CD14-positive monocyte (primary cell): ENCODE results near the gene LRRC45. TPM values are rescaled to one million over a fixed set of nuclear protein-coding genes. Genes with fewer than 3 reads are reported as not detected.
A peak's percentile ranks its signal among the peaks of the same experiment; 100 is the strongest.

ENCODE experiments used
- DNase-seq, 3 donors: peaks; one replicate each; pipeline ENCODE4 v3.0.0-alpha.2; 2011 to 2022
- H2AFZ ChIP-seq: 2 replicates; pipeline ENCODE4 v1.6.0; 2012; ENCODE audit warnings: mild to moderate bottlenecking, low read depth, low read length, inconsistent platforms; ENCODE audit not compliant: insufficient read depth, poor library complexity, severe bottlenecking
- H3K27ac ChIP-seq, 2 donors: 1 replicate in 1 of 2; 2 replicates in 1 of 2; pipeline ENCODE4 v1.5.1; 2012 to 2013; ENCODE audit warnings: low read length in 2 of 2, control low read depth in 1 of 2, inconsistent platforms in 1 of 2, low read depth in 1 of 2, mild to moderate bottlenecking in 1 of 2
- H3K27me3 ChIP-seq, 2 donors: one replicate each; pipeline versions ENCODE4 v1.6.0 to v1.6.1; 2011 to 2013; ENCODE audit warnings: low read length in 2 of 2; ENCODE audit not compliant: control insufficient read depth in 2 of 2, insufficient read depth in 2 of 2
- H3K36me3 ChIP-seq, 2 donors: replicated peaks in 1 of 2; 1 replicate in 1 of 2; 2 replicates in 1 of 2; pipeline versions ENCODE4 v1.5.1 to v1.6.1; 2012 to 2013; ENCODE audit warnings: low read length in 2 of 2, control low read depth in 1 of 2, inconsistent platforms in 1 of 2, mild to moderate bottlenecking in 1 of 2; ENCODE audit not compliant: insufficient read depth in 2 of 2, control insufficient read depth in 1 of 2
- H3K4me1 ChIP-seq, 2 donors: 1 replicate in 1 of 2; 2 replicates in 1 of 2; pipeline versions ENCODE4 v1.5.1 to v1.6.1; 2012 to 2013; ENCODE audit warnings: low read length in 2 of 2, control low read depth in 1 of 2, inconsistent platforms in 1 of 2, mild to moderate bottlenecking in 1 of 2, moderate library complexity in 1 of 2; ENCODE audit not compliant: insufficient read depth in 2 of 2, control insufficient read depth in 1 of 2
- H3K4me2 ChIP-seq: replicated peaks from 2 replicates; pipeline ENCODE3; 2012; ENCODE audit warnings: low read length, moderate library complexity, mild to moderate bottlenecking; ENCODE audit not compliant: poor library complexity, severe bottlenecking; ENCODE audit errors: extremely low read depth
- H3K4me3 ChIP-seq, 3 experiments: fragments of 200-600 bp in 1 of 3; sonication (generic) in 1 of 3; replicated peaks in 1 of 3; 1 replicate in 2 of 3; 2 replicates in 1 of 3; pipeline ENCODE4 v1.5.1; 2011 to 2013; ENCODE audit warnings: low read length in 3 of 3, mild to moderate bottlenecking in 3 of 3, control low read depth in 2 of 3, low read depth in 2 of 3, inconsistent platforms in 1 of 3, moderate library complexity in 1 of 3
- H3K79me2 ChIP-seq: 2 replicates; pipeline ENCODE4 v1.6.0; 2012; ENCODE audit warnings: mild to moderate bottlenecking, control low read depth, inconsistent platforms, low read length, moderate library complexity; ENCODE audit not compliant: insufficient read depth
- H3K9ac ChIP-seq: 2 replicates; pipeline ENCODE4 v1.6.0; 2017; ENCODE audit warnings: low read length, mild to moderate bottlenecking; ENCODE audit not compliant: insufficient read depth, poor library complexity, severe bottlenecking
- H3K9me3 ChIP-seq, 2 donors: replicated peaks in 1 of 2; 1 replicate in 1 of 2; 2 replicates in 1 of 2; pipeline versions ENCODE4 v1.5.1 to v1.6.1; 2012 to 2013; ENCODE audit warnings: low read length in 2 of 2, control low read depth in 1 of 2; ENCODE audit not compliant: control insufficient read depth in 1 of 2, insufficient read depth in 1 of 2
- H4K20me1 ChIP-seq: 2 replicates; pipeline ENCODE4 v1.6.0; 2012; ENCODE audit warnings: mild to moderate bottlenecking, low read length, control low read depth, moderate library complexity; ENCODE audit not compliant: insufficient read depth
- H3K27ac Mint-ChIP-seq, 7 donors: one replicate each; pipeline ENCODE4 v1.8.0; 2020; ENCODE audit warnings: mild to moderate bottlenecking in 7 of 7, mixed read lengths in 7 of 7, moderate library complexity in 6 of 7, inconsistent platforms in 2 of 7
- H3K27me3 Mint-ChIP-seq, 3 donors: one replicate each; pipeline ENCODE4 v1.8.0; 2021 to 2022; ENCODE audit warnings: low read depth in 3 of 3, mild to moderate bottlenecking in 3 of 3, mixed read lengths in 3 of 3, moderate library complexity in 3 of 3, inconsistent platforms in 1 of 3
- H3K36me3 Mint-ChIP-seq, 2 donors: one replicate each; pipeline ENCODE4 v1.8.0; 2020; ENCODE audit warnings: mixed read lengths in 2 of 2, inconsistent platforms in 1 of 2, mild to moderate bottlenecking in 1 of 2
- H3K4me1 Mint-ChIP-seq: one replicate; pipeline ENCODE4 v1.8.0; 2020; ENCODE audit warnings: mild to moderate bottlenecking, mixed read lengths
- H3K4me3 Mint-ChIP-seq, 2 donors: one replicate each; pipeline ENCODE4 v1.8.0; 2020; ENCODE audit warnings: mild to moderate bottlenecking in 2 of 2, mixed read lengths in 2 of 2, moderate library complexity in 1 of 2
- H3K9me3 Mint-ChIP-seq, 7 donors: one replicate each; pipeline ENCODE4 v1.8.0; 2020 to 2022; ENCODE audit warnings: mixed read lengths in 7 of 7, mild to moderate bottlenecking in 6 of 7, moderate library complexity in 6 of 7, inconsistent platforms in 2 of 7
- WGBS: methylation state at CpG from one replicate; pipeline ENCODE4 v1.1.5; 2013; ENCODE audit warnings: missing lambda C conversion rate; ENCODE audit not compliant: insufficient coverage; 5-methylcytosine and 5-hydroxymethylcytosine counted together
- intact Hi-C, 2 donors: fragments of 100-400 bp; cut with micrococcal nuclease; formaldehyde crosslinking; loops; one replicate each; pipeline versions ENCODE4 v1.15.0 to v1.15.1; 2023
- polyA plus RNA-seq, 3 donors: library from polyadenylated mRNA; depleted of rRNA in 1 of 3; unstranded in 2 of 3; stranded (reverse) in 1 of 3; fragments of 300-500 nt in 2 of 3; fragments of >200 nt in 1 of 3; fragmentation: Illumina TruSeq in 2 of 3; gene quantifications; 1 replicate in 2 of 3; 2 replicates in 1 of 3; pipeline ENCODE4 v1.2.3, GENCODE V29; 2012 to 2021
- TF ChIP-seq, protein P1 (sequence below): fragments of 200-600 bp; IDR thresholded peaks from one replicate; pipeline ENCODE4 v1.8.0; 2022; ENCODE audit warnings: antibody characterized with exemption, mild to moderate bottlenecking

LRRC45 gene
- polyA plus RNA-seq, 3 donors: 2.6 to 12.2 (median 3.4) TPM

DNA sequence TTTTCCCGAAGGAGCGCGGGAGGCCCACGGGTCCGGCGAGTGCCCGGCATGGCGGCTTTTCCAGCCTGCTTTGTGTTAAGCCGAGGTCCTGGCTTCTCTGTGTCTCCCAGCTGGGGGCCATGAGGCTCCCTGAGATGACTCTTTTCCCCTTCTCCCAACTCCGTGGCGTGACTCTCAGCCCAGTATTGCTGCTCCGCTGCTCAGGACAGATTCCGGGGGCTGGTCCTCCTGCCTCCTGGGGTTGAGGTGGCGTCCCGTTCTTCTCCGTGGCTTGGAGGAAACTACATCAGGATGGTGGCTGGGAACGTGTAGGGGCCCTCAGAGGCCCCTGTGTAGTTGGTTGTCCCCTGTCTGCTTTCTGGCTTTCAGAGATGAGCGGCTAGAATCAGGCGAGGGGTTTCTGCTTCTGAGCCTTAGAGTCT lies 29.5 kb downstream of the LRRC45 start:
- Histone ChIP-seq H3K4me3 (peak overlapping the region; percentile 66 to 88 (median 70)), H3K4me1 (peaks cover 20 to 29% of the 10 kb centered on the region in 2 donors), H3K36me3 (peaks cover 51 to 63% of the 10 kb centered on the region in 2 donors), H3K27me3 (no peaks in the 10 kb centered on the region), H2AFZ (no peak overlapping the region), H3K79me2 (peaks cover 24% of the 10 kb centered on the region), H3K27ac (peak overlapping the region in 1 of 2 donors; percentile 64), H3K9ac (peak overlapping the region; percentile 69), H4K20me1 (peaks cover 23% of the 10 kb centered on the region), H3K4me2 (peak overlapping the region; percentile 97), H3K9me3 (no peaks in the 10 kb centered on the region)
- peaks cover 21 to 64% of the 10 kb centered on the region in 2 donors for H3K36me3 Mint-ChIP-seq
- H3K27me3 Mint-ChIP-seq: no peaks in the 10 kb centered on the region
- WGBS: 33% methylated on average over 19 of the region's 19 CpGs
- TF ChIP-seq, protein P1, sequence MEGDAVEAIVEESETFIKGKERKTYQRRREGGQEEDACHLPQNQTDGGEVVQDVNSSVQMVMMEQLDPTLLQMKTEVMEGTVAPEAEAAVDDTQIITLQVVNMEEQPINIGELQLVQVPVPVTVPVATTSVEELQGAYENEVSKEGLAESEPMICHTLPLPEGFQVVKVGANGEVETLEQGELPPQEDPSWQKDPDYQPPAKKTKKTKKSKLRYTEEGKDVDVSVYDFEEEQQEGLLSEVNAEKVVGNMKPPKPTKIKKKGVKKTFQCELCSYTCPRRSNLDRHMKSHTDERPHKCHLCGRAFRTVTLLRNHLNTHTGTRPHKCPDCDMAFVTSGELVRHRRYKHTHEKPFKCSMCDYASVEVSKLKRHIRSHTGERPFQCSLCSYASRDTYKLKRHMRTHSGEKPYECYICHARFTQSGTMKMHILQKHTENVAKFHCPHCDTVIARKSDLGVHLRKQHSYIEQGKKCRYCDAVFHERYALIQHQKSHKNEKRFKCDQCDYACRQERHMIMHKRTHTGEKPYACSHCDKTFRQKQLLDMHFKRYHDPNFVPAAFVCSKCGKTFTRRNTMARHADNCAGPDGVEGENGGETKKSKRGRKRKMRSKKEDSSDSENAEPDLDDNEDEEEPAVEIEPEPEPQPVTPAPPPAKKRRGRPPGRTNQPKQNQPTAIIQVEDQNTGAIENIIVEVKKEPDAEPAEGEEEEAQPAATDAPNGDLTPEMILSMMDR: no peak
- no peaks in the 10 kb centered on the region for H3K9me3 Mint-ChIP-seq
- peaks cover 19% of the 10 kb centered on the region for H3K4me1 Mint-ChIP-seq
- peak overlapping the region in 2 of 7 donors; percentile 46 to 48 for H3K27ac Mint-ChIP-seq
- H3K4me3 Mint-ChIP-seq: peak overlapping the region; percentile 76 to 85
- intact Hi-C loops: loop anchor here in 1 of 2 donors (5.0 kb wide), 1 partner anchor 45 kb away; the partner anchor contains the start of gene FASN
- no peak for DNase-seq

DNA sequence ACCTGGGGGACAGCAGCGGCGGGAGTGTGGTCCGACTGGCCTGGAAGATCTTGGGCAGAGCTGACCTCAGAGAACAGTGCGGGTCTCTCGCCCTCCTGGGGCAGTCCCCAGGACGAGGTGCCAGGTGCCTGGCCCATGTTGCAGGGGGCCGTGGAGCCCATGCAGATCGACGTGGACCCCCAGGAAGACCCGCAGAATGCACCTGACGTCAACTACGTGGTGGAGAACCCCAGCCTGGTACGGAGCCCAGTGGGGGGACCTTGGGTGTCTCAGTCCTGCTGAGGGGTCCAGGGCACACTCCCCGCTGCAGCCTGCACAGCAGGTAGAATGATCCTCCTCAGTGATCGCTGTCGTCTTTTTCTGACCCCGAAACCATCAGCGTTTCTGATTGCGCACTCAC lies 30.0 kb downstream of the LRRC45 start:
- Mint-ChIP-seq H3K4me1 (peaks cover 19% of the 10 kb centered on the region), H3K27ac (peak overlapping the region in 1 of 7 donors; percentile 18), H3K9me3 (no peaks in the 10 kb centered on the region), H3K36me3 (peaks cover 23 to 64% of the 10 kb centered on the region in 2 donors), H3K4me3 (peak overlapping the region; percentile 76 to 85), H3K27me3 (no peaks in the 10 kb centered on the region)
- Histone ChIP-seq H3K4me2 (peak overlapping the region; percentile 97), H3K9ac (no peak overlapping the region), H3K27ac (no peak overlapping the region), H3K27me3 (no peaks in the 10 kb centered on the region), H3K79me2 (peaks cover 24% of the 10 kb centered on the region), H3K4me1 (peaks cover 20 to 29% of the 10 kb centered on the region in 2 donors), H3K4me3 (peak overlapping the region in 1 of 3 experiments; percentile 88), H2AFZ (no peak overlapping the region), H3K9me3 (no peaks in the 10 kb centered on the region), H3K36me3 (peaks cover 52 to 63% of the 10 kb centered on the region in 2 donors), H4K20me1 (peaks cover 23% of the 10 kb centered on the region)
- intact Hi-C loops: loop anchor here in 1 of 2 donors (5.0 kb wide), 1 partner anchor 44 kb away; the partner anchor contains the start of gene FASN
- DNase-seq: no peak
- TF ChIP-seq, protein P1: no peak
- WGBS: 97% methylated on average over 19 of the region's 19 CpGs
